GM06990 (cell line): ENCODE data around the gene ADAM15.

Source experiments
- DNase-seq: peaks from one replicate; pipeline ENCODE4 v3.0.0-alpha.2; 2011; ENCODE audit not compliant: insufficient read length; ENCODE audit errors: extremely low read depth
- H3K27me3 ChIP-seq: replicated peaks from 2 replicates; pipeline ENCODE4 v1.6.0; 2011; ENCODE audit warnings: low read length; ENCODE audit not compliant: control insufficient read depth, insufficient read depth
- H3K36me3 ChIP-seq: 2 replicates; pipeline ENCODE4 v1.5.1; 2011; ENCODE audit warnings: low read length; ENCODE audit not compliant: control insufficient read depth, insufficient read depth
- H3K4me3 ChIP-seq: replicated peaks from 2 replicates; pipeline ENCODE4 v1.5.1; 2011; ENCODE audit warnings: low read depth, mild to moderate bottlenecking, control low read depth, low read length
- CTCF ChIP-seq: IDR thresholded peaks from 2 replicates; pipeline ENCODE4 v1.5.1; 2011; ENCODE audit warnings: low read length, control low read depth, mild to moderate bottlenecking, inconsistent platforms; ENCODE audit not compliant: insufficient read depth, poor library complexity, severe bottlenecking

Gene ADAM15

GRCh38 chr1:155032886-155033285 is 18.2 kb upstream of the ADAM15 start:
- peaks cover 3% of the 10 kb centered on the region for H3K27me3 ChIP-seq
- H3K4me3 ChIP-seq = no peak overlapping the region
- no peaks in the 10 kb centered on the region for H3K36me3 ChIP-seq
- no peak for TF ChIP-seq CTCF
- no peak for DNase-seq

GRCh38 chr1:155033524-155033923 is 17.6 kb upstream of the ADAM15 start, which contains the start of the genes DCST1 and DCST2:
TSS of gene DCST1 (plus strand) at chr1:155033824. CDS start at chr1:155034037, 213 bp downstream.
TSS of gene DCST2 (minus strand) at chr1:155033781. CDS start at chr1:155033701, 80 bp downstream.
- H3K27me3 ChIP-seq = peaks cover 3% of the 10 kb centered on the region
- TF ChIP-seq CTCF = no peak
- no peak within 1 kb of the TSS for H3K4me3 ChIP-seq
- DNase-seq = no peak
- H3K36me3 ChIP-seq = no peaks in the 10 kb centered on the region

GRCh38 chr1:155034318-155035208 is 16.6 kb upstream of the ADAM15 start:
- DNase-seq = no peak
- no peak for TF ChIP-seq CTCF
- Histone ChIP-seq H3K4me3 (no peak overlapping the region), H3K27me3 (peaks cover 3% of the 10 kb centered on the region), H3K36me3 (no peaks in the 10 kb centered on the region)

- peaks cover 3% of the 10 kb centered on the region for H3K27me3 ChIP-seq
- no peak overlapping the region for H3K4me3 ChIP-seq
- H3K36me3 ChIP-seq = no peaks in the 10 kb centered on the region
- no peak for DNase-seq
- no peak for TF ChIP-seq CTCF
Measured at GRCh38 chr1:155035936-155036335, 15.2 kb upstream of the ADAM15 start.

GRCh38 chr1:155037043-155037442 is 14.1 kb upstream of the ADAM15 start:
- TF ChIP-seq CTCF = no peak
- H3K36me3 ChIP-seq = no peaks in the 10 kb centered on the region
- peaks cover 3% of the 10 kb centered on the region for H3K27me3 ChIP-seq
- DNase-seq = no peak
- no peak overlapping the region for H3K4me3 ChIP-seq
